ENCODE data around the gene PIAS2.

Gene PIAS2

DNA sequence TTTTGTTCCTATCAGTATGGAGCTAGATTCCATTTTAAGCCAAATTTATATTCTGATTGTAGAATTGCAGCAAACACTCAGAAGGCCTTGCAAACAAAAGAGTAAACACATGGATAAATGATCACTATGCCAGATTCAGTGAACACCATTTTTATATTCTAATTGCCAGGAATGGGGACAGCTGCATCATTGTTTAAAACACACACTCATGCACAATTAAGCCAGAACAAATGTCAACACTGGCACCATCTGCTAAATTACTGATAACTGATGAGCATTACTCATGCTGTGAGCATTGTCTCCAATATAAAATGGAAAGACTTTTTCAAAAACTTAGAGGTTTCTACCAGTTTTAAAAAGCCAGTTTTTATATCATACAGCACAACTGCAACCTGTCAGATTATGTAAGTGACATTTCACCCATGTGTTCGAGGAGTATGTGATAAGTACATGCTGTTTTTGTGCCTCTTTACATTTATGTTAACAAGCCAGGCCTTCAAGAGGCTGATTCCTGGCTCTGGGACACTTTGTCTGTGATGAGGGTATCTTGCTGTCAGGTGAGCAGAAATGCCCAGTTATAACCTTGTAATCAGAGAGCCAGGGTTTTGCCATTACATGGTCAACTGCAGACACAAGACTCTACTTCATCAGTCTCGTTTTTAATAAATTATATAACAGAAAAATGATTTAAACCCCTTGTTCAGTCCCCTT lies 156.1 kb downstream of the PIAS2 start:
- DNase-seq (ENCODE audit: low spot score): no peak

DNA sequence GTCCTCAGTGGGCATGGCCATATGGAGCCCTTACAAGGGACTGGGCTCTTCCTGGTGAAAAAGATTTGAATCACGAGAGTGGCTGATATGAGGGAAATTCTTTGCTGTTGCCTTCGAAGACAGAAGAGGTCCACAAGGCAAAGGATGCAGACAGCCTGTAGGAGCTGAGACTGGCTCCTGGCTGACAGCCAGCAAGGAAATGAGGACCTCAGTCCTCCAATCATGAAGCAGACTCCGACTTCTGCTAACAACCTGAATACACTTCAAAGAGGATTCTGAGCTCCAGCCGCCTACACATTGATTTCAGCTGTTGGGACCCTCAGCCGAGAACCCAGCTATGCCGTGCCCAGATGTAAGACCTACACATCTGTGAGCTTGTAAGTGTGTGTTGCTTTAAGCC lies 157.4 kb downstream of the PIAS2 start:
- DNase-seq (ENCODE audit: low spot score): no peak

DNA sequence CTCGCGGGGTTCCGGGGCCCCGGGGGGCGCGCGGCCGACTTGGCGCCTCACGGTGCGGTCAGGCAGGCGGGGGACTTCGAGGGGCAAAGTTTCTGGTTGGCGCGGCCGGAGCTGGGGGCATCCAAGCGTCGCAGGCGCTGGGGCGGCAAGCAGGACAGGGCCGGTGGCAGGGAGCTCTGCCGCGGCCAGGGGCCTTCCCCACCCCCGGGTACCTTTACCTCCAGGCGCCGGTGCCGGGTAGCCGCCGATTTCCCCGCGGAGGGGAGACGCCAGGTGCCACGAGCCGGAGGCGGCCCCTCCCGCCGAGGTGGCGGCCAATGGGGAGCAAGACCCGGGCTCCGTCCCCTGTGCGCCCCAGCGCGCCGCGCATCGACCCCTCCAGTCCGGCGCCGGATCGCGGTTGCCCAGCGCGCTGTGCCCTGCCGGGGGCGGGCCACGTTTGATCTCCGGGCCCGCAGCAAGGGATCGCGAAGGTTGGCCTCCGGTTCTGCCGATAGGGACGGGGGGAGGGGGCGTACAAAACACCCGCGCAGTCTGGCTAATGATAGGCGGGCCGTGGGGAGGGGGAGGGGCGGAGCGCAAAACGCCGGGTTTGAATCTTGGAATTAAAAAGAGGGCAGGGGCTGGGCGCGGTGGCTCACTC lies 160.6 kb downstream of the PIAS2 start, which contains the start of gene ST8SIA5:
TSS of gene ST8SIA5 (minus strand) at position 495 of the 643 bp plus-strand sequence. CDS start 545 bp downstream, outside the sequence.
- no peak for DNase-seq (ENCODE audit: low spot score)

DNA sequence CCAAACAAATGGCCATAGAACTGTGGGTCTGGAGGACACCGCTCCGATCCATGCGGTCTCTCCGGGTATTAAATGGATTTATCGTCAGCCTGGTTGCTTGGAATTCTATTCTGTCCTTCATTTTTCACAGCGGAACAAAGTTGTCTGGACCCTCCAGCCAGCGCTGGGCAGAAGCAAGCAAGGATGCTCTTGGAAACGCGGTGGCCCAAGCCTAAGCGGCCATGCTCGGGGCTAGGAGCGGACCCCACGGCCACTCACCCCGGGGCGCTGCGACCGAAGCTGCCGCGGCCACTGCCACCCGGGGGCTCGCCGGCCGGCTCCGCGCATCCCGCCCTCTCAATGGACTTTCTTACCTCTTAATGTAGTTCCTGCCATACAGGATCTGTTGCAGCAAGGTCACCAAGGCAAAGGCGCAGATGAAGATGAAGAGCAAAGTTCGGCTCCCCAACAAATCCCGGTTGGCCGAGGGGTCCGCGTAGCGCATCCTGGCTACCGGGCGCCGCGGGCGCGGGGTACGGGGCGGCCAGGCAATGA lies 161.2 kb downstream of the PIAS2 start:
- no peak for DNase-seq (ENCODE audit: low spot score)

DNA sequence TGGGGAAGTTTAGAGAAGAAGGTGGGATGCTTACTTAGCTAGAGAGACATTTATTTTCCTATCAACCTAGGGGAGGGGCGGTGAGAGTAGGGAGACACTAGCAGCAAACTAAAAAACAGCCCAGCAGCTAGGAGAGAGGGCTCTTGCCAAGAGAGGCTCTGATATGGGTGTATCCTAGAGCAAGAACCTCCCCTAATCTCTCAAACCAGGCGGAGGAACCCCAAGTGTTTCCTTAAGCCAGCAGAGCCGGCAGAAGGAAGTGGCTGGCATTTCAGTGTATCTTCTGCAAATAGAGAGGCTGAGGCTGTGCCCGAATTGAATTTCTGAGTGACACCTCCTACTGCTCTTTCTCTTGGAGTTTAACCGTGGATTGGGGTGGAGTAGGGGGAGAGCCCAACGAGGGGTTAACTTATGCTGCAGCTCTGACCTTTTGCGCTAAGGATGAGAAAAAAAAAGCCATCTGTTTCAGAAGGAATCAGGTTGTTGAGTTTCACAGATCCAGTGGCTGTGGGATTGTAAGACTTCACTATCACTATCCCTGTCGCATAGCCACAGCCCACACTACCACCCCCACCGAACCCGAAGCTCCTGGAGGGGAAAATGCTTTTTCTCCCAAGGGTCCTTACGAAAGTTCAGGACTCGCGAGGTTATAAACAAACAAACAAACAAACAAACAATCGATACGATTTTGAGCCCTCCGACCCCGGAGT lies 161.8 kb downstream of the PIAS2 start:
- DNase-seq (ENCODE audit: low spot score): no peak

DNA sequence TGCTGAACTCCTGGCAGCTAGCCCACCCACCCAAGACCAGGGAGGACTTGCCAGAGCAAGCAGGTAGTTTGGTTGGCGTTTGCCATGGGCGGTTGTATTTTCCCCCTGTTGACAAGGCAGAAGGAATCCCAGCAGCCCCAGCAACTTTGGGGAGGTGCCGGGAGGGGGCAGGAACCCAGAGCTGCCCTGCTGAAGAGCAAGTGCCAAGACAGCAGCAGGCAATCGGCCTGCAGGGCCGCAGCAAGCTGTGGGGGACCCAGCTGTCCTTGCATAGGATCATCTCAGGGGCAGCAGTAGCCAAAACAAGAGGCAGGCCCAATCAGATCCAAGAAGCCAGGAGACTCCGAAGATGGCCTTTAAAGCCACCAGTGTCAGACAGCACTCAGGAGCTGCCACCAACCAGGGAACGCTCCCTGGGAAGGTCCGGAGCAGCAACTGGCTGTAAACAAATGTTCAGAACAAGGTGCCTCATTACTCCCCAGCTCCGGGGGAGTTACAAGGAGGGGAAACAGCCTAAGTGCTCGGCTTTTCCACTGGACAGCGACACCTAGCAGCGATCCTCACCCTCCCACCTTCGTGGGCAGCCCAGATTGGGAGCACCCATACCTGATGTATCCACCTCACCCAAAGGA lies 162.5 kb downstream of the PIAS2 start:
- no peak for DNase-seq (ENCODE audit: low spot score)

DNA sequence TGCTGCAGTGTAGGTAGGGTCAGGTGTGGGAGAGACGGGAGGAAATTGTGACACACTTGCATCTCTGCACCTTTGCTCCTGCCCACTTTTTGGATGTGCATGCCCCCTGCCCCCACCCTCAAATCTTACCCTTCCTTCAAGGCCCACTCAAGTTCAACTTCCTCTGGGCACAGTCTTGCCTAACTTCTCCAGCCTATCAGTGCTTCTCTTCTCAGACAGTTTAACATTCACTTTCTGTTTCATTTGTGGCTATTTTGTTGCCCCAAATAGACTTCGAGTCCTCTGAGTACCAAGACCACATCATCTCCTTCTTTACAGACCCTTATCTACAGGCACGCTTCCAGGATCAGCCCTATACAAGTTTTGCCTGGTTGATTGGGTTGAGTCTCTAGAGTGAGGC lies 163.1 kb downstream of the PIAS2 start:
- no peak for DNase-seq (ENCODE audit: low spot score)

Measured in CD4-positive, alpha-beta T cell treated with Interleukin-6 at 100 ng/mL for 8 hours (primary cell).